CD4-positive, alpha-beta T cell treated with Interleukin-15 for 4 hours (primary cell): ENCODE data around the gene RNASE8.

Source experiments
- DNase-seq: peaks from one replicate; pipeline ENCODE4 v3.0.0-alpha.2; 2020; ENCODE audit warnings: low spot score

The RNASE8 gene

DNA sequence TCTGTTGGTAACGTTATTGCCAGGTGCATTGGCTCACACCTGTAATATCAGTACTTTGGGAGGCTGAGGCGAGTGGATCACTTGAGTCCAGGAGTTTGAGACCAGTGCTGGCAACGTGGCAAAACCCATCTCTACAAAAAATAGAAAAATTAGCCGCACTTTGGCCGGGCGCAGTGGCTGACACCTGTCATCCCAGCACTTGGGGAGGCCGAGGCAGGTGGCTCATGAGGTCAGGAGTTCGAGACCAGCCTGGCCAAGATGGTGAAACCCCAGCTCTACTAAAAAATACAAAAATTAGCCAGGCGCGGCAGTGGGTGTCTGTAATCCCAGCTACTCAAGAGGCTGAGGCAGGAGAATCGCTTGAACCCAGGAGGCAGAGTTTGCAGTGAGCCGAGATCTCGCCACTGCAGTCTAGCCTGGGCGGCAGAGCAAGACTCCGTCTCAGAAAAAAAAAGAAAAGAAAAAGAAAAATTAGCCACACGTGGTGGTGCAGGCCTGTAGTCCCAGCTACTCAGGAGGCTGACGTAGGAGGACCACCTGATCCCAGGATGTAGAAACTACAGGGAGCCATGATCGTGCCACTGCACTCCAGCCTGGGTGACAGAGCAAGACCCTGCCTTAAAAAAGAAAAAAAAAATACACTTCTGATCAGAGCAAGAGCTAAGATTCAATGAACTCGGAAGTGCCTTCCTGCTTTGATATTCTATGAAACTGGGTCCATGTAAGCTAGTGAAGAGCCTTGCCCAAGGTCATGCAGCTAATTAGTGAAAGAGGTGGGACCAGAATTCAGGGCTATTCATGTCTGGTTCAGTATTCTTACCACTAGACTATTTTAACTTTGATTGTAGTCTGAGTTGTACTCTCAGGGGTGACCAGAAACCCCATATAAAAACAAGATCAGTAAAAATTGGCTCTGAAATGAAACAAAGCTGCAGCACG, 4.2 kb upstream of the RNASE8 start:
- no peak for DNase-seq

DNA sequence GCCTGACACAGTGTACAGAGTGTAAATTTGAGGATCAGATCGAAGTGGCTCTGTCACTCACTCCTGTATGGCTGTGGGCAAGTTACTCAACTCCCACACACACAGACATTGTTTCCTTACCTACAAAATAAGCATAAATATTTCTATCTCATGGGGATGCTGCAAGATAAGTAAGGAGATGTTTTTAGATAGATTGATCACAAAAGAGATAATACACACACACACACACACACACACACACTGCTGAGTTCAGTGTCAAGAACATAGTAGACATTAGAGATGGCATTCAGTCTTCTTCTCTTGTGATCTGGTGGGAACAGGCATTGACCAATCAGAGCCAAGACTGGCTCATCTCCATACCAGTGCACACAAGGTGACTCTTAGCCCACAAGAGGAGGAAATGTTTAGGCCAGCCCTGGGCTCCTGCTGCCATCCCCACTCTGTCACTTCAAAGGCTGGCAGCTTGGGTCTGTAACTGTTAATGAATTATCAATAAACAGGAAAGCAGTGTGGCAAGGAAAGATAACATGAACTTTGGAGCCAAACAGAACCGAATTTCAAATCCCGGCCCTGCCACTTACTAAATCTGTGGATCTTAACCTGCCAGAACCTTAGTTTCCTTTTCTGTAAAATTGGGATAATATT, 3.4 kb upstream of the RNASE8 start:
- DNase-seq = no peak

DNA sequence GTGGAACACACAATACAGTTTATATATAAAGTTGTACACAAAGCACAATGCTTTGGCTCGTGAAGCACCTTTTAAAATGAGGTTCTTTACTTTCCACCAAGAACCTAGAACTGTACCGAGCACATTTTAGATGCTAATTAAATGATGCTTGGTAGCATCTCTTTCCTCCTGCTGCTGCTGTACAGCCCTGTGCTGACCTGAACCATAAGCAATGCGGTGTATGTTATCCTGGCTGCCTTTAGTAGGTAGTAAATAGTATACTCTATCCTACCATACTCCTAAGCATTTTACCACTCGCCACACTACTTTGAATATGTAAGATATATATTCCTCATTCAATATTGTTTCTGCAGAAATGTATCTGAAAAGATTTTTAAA, 2.9 kb upstream of the RNASE8 start:
- no peak for DNase-seq

DNA sequence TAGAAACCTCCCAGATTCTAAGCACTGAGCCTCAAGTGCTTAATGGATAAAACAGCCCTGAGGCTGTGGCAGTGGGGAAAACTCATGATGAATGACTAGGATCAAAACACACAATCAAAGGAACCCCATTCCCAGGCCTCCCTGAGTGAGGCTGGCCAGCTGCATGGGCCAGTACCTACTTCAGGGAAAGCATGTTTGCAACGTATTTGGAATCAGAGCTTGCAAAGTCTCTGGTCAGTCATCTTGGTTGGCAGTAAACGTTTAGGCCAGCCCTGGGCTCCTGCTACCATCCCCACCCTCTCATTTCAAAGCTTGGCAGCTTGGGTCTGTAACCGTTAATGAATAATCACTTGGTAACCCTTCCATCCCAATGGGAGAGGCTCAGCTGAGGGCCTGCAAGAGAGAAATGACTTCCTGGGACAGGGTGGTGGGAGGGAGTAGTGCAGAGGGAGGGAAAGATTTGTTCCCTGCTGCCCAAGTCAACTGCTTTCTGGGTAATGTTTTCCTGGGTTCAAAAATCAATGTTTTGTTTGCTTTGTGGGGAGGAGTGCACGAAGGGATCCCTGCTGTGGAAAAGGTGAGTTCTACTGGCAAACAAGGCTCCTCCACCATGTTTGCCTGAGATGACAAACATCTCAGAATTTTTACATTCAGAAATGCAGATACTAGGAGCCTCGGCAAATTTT, 2.0 kb upstream of the RNASE8 start:
- no peak for DNase-seq

DNA sequence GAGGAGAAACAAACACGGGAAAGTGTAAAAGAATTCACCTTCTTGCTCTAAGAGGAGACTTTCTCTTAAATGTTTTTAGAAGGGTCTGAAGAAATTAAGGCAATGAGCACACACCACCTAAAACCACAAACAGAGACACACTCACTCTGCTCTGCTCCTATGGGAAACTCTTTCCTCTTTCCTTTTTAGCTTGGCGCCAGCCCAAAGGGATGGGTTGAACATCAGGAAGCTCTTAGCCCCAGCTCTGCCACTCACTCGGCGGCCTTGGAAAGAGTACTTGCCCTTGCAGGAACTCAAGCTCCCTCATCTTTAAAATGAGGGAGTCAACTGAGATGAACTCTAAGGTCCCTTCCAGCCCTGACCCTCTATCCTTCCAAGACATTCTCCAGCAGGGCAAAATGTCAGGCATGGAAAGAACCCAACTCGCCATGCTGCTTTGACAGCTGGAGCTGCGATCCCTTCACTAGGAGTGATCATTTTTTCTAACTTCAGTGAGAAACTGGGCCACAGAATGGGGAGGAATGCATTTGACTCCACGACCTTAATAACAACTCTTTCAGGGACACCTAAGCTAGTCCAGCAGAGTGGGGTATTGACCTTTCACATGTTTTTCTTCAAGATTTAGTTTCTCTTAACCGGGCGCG, 980 bp upstream of the RNASE8 start:
- DNase-seq = no peak

DNA sequence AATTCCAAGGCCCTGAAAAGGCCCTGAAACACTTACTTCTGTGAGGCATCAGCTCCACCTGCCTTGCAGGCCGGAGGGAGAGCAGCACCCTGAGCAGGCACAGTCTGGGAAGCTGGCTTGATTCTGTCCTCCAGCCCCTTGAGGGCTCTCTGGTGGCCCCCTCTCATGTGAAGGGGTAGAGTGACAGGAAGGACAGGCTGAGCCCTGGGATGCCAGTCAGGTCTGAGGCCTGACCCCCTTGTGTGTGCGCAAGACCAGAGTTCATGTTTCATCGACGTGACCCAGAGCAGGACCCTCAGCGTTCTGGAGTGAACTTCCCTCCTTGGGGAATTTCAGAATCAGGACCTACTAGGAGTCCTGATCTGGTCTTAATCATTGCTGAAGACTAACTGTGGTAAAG, 1.3 kb downstream of the RNASE8 start:
- DNase-seq = no peak

DNA sequence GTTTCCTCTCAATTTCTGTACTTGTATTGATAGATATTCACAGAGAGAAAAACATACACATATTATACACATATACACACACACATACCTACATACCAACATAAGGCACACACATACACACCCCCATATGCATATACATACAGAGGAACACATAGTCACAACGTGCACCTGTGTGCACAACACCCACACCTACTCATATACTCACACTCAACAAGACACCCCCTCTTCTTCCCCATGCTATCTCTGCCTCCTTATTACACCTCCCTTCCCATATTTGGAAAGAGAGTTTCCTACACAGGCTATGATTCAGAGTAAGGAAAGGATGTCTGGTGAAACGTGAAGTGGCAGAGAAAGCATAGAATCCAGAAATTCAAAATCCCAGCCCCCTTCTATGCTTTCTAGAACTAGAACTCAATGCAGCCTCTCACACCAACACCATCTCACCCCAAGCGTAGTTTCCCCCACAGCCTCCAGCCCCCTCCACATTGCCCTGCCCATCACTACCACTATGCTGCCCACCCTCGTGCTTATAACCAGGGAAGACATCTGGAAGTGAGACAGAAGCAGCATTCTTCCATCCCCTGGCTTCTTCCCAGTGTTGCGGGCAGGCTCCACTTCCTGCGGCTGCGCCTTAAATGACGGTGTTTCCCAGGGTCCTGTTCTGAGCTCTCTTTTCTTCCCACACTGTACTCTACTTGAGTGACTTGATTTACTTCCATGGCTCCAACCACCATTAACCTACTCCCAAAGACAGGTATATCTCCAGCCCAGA, 2.4 kb downstream of the RNASE8 start:
- DNase-seq = no peak

DNA sequence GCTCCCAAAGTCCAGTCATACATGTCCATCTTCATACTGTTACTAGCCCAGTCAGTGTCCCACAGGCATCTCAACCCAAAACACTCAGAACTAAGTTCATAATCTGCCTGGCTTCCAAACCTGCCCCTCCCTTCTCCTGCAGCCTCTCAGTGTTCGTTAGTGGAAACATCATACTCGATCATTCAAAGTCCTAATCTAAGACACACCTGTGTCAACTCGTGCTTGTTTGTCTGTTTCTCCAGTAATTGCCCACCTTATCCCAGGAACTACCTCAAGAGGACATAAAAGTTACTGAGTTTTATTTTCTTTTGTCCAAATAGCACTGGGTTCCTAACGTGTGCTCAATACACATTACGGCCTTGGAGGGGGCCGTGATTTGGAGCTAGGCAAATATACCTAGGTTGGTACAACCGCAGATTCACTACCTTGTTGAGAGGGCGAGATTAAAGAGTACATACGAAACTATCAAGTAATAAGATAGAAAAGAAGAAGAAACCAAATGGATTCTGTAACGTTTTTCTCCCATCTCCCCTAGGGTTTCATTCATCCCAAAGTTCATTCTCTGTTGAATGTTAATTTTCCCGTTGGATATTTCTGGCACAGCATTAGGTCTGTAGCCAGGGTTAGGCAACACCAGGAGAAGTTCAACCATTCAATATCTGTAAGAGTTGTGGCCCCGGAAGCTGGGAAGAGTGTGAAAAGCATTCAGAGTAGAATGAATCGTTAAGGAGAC, 3.2 kb downstream of the RNASE8 start:
- DNase-seq = no peak

DNA sequence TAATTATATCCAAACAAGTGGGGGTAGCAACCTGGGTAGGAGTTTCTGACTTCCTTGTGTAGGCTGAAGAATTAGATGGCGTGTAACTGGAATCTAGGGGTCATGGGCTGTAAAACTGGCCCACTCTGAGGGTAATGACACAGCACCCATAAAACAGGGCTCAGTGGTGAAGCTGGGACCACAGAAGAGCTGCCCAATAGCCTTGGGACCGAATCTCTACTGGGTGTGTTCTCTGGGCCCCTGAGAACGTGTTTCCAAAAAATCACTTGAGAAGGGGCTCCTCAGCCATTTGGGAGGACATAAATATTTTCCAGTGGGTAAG, 3.7 kb downstream of the RNASE8 start:
- no peak for DNase-seq

DNA sequence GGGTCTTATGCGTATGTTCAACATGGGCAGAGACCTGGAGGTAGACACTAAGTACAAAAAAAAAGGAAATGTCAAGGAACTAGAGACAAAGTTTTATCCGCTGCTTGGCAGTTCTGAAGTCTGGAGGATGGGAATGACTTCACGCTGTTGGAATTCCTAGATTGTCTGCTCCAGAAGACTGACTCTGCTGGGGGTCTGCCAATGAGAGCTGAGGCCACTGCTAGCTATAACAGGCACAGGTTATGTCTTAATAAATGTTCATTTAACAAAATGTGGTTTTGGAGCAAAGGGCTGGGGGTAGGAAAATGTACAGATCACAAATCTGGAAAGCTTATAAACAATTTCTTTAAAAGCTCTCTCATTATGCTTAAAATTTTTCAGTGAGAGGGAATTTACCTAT, 5.9 kb downstream of the RNASE8 start:
- no peak for DNase-seq

DNA sequence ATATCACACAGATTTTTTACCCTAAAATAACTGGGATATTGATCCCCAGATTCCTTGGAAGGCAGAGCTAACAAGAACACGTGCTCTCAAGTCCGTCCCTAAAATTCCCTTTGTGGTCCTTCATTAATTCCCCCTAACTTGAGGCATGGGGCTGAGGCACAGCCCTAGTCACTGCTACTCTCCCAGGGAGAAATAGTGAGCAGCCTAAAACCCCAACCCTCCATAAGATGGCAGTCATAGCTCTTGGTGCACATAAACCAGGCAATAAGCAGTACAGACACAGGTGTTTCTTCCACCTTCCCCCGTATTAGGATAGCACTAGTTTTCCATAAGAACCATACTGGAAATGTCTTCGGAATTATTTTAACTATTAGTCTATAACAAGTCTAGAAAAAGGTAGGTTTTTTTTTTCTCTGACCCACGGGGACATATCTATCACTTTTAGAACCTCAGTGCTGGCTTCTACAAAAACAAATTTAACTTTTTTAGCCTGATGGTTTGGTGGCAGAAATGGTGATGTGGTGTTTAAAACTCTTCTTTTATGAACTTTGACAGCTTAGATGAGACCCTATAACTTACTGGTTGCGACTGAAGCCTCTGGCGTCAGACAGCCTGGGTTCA, 9.4 kb downstream of the RNASE8 start:
- DNase-seq = no peak

DNA sequence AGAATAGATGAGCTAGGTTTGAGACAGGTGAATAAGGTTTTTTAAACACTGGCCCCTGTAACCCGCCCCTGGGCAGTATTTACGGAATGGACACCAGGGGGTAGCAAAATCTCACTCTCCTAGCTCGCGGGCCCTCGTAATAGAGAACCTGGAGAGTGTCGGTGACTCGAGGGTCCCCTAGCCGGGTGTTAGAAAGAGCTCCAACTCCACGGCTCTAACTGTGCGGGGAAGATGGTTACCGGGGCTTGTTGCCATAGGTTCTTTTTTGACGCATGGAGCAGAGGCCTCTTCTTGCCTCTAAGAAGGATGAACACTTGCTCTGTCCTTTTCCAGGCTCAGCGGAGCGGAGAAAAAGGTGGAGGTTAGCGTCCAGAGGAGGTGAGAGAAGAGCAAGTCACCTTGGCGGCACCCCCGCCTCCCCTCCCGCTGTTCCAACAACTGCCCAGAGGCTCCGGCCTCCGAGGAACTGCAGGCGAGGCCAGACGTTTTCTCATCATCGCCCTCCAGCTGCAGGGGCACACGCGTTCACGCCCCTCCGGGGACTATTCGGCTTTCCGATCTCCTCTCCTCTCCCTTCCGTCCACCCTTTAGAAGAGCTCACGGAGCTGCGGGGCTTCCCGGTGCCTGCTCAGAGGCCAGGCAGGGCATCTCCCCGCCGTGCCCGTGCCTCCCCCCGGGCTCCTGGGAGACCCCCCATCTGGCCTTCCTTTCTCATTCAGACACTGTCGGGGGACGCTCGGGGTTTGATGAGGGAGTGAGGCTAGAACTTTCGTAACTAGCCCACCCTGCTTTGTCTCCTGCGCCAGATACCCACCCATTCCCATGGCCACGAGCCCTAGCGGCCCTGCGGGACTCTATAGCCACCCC, 11.1 kb downstream of the RNASE8 start:
- DNase-seq = peak; percentile 79

DNA sequence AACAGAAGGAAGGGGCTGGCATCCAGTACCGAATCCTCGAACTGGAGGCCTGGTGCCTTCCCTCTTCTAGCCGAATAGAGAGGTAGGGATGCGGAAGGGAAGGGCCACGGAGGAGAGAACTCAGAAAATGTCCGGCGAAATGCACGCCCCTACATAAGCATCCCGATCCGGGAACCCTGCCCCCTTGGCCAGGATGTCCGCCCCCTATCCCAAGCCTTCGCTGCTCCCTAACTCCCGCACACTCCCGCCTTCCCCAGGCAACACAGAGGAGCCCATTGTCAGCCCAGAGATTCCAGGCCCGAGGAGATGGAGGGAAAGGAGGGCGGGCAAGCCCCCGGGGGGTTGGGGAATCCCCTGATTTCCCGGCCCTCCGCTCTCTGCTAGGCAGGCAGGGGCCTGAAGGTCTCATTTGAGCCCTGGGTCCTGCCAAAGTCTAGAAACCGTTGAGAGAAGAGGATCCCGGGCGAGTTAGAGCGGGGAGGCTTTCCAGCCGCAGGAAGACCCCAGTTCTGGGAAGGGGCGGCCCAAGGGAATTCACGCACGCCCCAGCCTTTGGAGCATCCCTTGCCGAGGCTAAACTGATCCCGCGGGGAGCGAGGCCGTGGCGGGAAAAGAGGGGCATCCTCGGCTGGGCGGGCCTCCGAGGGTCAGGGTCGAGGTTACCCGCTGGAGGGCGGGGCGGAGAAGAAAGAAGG, 11.9 kb downstream of the RNASE8 start:
- peak; percentile 34 for DNase-seq

DNA sequence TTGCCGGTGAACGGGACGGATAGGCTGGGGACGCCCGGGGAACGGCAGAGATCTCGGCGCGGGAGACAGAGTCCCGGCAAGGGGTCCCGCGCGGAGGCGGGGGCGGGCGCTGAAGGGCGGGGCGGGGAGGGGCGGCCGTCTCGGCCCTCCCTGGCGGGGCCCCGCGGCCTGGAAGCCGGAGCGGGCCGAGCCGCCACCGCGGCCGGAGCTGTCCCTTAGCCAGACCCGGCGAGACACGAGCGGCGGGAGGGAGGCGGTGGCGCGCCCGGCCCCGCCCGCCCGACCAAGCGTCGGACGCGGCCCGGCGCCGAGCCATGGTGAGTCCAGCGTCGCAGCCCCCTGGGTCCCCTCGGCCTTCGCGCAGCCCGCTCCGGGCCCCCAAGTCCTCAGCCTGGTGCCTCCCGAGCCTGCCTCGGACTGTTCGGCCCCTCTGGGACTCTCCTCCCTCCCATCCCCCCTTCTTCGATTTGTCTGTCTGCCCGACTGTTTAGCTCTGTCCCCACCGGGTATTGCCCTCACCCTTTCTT, 12.5 kb downstream of the RNASE8 start, which contains the start of gene ARHGEF40:
Gene ARHGEF40 (plus strand): TSS at position 222 of the 527 bp plus-strand sequence. CDS start 93 bp downstream, at position 315.
- DNase-seq = no peak

DNA sequence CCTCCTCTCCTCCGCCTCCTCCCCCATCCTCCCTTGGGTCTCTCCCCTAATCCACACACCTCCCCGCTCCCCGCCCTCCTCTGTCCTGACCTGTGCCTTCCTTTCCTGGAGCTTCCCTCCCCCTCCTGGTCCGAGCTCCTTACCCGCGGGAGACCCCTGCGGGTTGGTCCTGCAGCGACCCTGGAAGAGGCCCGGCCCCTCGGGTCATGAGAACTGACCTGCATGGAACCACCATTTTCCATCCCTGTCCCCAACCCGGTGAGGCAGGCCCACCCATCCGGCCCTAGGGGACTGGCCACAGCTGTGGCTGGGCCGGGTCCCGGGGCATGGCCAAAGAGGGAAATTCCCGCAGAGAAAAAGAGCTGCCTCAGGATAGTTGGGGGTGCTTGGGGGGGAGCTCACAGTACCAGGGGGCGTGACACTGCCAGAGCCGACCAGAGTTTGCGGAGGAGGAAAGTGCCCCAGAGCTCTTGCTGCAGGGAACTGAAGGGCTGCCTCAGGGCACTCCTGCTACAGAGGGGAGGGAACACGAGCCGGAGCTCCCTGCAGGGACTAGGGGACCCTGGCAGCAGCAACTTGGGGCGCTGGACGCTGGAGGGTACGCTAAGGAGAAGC, 13.1 kb downstream of the RNASE8 start:
- DNase-seq = peak; percentile 22

DNA sequence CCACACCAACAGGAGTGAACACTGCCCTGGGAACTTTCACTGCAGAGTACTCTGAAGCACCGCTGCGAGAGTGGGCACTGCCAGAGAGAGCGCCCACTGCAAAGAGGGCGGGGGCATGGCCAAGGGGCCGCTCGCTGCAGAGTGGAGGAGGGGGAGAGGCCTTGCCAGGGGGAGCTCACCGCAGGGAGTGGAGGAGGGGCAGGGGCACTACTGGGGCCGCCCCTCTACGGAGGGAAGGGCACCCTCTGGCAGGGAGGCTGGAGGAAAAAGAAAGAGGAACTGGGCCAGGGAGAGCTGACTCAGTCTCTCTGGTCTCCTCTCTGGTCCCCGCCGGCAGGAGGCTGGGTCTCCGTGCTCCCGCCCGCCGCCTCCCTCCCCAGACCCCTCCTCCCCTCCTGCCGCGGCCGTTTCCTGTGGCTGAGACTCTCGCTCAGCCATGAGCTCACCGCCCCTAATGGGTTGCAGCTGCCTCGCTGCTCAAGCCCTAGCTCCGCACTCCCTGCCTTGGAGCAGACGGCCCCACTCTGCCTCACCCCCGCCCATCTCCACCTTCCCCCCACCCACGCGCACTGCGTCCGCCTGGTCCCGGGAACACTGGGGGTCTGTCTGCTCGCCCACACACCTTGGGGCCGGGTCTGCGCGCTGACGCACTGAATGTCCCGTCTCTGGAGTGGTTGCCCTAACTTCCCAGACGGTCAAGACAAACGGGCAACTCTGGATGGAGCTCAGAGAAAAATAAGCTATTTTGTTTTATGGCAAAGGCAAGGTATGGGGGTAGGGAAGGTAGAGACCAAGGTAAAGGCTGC, 13.8 kb downstream of the RNASE8 start:
- DNase-seq = peak; percentile 55

DNA sequence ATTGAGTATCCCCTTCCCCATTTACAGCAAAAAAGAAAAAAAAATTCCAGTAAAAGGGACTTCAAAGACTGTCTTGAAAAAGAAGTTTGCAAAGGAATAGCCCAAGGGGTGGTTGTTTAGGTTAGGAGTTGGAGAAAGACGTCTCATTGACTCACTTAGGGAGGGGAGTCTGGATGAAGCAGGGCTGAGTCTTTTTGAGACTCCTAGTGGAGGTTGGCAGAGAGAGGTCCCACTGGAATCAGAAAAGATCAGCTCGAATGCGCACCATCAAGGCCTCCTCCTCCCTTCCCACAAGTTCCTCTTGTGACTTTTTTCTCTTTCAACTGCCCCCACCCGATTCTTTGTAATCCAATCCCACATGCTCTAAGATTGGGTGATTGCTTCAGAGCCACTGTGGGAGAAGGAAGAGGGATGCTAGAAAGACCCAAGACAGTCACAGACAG, 14.4 kb downstream of the RNASE8 start:
- no peak for DNase-seq
